ENCODE results near the gene PROK1.

The PROK1 gene

DNA sequence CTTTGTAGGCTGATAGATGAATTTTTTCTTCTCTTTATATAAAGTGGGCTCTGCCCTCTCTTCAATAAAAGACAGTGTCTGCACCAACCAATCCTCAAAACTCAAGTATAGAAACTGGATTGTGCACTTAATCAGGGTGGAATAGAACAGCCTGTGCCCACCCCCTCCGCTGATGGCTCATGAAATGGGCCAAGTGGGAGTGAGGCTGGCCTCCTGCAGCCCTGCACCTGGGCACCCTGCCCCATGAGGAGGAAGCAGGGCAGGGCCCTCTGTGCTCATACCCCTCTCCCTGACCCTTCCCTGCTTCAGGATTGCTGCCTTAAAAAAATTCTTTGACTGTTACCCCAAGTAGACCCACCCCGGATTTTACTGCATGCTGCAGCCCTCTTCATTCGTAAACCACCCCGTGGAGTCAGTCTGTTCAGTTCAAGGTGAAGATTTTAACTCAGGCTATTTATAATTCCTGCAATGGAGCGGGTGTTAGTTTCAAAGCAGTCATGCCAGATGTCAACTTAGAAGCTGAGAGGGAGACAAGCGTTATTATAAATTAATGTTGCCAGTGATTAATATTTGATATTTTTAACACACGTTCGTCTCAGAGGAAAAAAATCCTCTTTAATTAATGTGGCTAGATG, 15.8 kb downstream of the PROK1 start:
- DNase-seq, result no peak

GRCh38 chr1:110471131-110471530, 20.2 kb downstream of the PROK1 start:
- DNase-seq, result no peak

GRCh38 chr1:110472546-110472945, 21.6 kb downstream of the PROK1 start:
- DNase-seq, result no peak

DNA sequence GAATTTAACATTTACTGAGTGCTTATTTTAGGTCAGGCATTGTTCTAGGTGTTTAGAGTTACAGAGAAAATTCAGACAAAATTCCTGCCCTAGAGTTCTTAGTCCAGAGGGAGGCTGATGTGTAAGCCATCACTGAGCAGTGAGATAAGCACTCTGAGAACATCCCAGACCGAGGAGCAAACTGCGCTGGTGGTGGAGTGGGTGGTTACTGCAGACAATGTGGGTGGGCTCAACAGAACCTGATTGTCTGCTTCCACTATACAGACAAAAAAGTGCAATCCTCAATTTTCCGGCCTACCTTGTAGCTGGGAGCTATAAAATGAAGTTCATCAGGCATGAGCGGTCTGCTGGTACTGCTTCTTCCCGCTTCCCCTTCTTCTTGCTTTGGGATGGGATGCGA, 23.5 kb downstream of the PROK1 start:
- DNase-seq, result no peak

GRCh38 chr1:110475362-110476027, 24.5 kb downstream of the PROK1 start:
- no peak for DNase-seq

GRCh38 chr1:110476028-110476765, 25.2 kb downstream of the PROK1 start:
- DNase-seq, result no peak

DNA sequence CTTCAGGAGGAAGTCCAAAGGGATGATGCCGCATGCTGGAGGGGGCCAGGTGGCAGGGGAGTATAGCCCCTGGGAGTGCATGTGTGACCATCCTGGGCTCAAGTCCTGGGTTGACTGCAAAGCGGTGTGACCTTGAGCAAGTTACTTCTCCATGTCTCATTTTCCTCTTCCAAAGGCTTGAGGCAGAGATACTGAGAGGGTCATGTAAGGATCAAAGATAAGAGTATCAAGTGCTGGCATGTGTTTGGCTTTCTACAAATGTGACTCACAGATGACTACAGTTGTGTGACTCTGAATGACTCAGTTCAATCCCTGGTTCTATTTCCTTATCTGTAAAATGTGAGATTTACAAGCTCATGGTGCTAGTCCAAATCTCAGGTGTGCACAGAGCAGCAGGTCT, 26.1 kb downstream of the PROK1 start:
- no peak for DNase-seq

GRCh38 chr1:110477445-110477957, 26.6 kb downstream of the PROK1 start:
- DNase-seq, result no peak

DNA sequence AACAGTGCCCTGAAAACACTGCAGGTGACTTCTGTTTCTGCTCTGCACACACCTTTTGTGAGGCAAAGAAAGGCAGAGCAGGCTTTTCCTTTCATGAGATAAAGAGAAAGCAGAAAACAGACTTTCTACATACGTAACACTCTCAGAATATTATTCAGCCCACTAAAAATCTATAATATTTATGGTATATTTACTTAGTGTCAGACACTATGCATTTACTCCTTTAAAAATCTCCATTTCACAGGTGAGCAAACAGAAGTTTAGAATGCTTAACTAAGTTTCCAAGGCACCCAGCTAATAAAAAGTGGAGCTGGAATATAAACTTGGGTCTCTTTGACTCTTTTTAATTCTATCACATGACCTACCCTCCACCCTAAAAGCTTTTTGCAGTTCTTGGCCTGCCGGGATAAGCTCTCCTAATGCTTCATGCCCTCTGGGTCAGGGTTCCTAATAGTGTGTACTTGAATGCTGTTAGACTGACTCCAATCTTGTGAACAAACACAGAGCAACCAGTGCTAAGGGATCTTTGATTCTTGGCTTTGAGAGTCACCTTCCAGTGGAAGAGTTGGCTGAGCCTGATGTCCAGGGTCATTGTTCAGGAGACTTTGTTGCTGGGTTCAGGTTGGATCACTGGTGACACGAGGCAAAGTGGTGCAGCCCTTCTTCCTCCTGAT, 27.2 kb downstream of the PROK1 start:
- no peak for DNase-seq

DNA sequence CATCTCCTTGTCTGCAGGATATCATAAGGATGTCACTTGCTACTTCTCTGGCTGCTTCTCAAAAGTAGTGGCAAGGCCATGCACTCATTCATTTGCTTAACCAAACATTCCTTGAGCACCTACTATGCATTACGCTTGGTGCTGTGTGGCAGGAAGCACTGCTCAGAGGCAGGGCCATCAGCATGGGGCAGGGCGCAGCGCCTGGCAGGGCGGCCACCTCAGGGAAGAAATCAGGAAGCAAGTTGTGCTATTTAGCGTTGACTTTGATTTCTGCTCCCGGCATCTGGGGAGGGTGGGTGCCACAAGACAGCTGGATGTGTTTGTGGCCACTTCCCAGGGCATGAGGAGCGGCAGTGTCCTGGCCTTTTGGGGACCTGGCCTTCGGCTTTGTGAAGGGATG, 27.9 kb downstream of the PROK1 start:
- DNase-seq, result no peak

GRCh38 chr1:110480356-110481096, 29.6 kb downstream of the PROK1 start:
- no peak for DNase-seq

- no peak for DNase-seq
These were observed 31.1 kb downstream of the PROK1 start for GRCh38 chr1:110481968-110482623.

DNA sequence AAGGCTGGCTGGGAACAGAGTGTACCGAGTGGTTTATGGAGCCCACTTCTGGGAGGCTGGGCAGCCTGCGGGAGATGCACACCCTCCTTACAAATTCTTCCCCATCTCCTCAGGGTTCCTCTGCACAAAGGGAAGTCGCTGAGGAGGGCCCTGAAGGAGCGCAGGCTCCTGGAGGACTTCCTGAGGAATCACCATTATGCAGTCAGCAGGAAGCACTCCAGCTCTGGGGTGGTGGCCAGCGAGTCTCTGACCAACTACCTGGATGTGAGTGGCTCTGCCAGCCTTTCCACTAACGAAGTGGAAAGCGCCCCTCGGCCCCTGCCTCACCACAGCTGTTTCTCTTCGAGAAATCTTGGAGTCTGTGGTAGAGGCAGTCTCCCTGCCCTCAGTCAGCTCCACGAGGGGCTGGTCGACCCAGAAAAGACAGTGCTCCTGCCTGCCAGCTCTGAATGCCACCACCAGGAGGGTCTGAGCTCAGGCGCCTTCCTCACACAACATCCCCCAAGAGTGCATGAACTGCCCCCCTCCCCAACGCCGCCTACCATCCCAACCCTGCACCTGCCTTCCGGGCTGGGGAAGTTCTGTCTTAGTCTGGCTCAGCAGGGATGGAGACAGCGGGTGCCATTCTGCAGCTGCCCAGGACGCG, 31.8 kb downstream of the PROK1 start:
- no peak for DNase-seq

DNA sequence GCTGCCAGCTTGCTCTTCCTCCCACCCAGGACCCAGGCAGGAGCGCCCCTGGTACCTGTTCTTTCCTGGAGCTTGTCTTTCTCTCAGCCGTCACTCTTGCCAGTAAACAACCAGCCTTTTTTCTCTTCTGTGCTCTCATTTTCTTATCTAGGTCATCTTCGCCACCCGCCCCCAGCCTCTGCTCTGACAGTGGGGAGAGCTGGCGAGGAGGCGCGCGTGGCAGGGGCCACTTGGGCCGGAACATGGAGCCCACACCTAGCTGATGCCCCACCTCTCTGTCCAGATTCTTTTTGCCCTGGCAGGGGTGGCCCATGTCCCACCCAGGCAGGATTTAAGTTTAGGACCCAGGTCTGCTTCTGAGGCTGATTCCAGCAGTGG, 32.3 kb downstream of the PROK1 start:
- DNase-seq, result no peak

GRCh38 chr1:110484801-110485200, 33.9 kb downstream of the PROK1 start:
- DNase-seq, result no peak

GRCh38 chr1:110485725-110486124, 34.8 kb downstream of the PROK1 start:
- DNase-seq, result no peak

DNA sequence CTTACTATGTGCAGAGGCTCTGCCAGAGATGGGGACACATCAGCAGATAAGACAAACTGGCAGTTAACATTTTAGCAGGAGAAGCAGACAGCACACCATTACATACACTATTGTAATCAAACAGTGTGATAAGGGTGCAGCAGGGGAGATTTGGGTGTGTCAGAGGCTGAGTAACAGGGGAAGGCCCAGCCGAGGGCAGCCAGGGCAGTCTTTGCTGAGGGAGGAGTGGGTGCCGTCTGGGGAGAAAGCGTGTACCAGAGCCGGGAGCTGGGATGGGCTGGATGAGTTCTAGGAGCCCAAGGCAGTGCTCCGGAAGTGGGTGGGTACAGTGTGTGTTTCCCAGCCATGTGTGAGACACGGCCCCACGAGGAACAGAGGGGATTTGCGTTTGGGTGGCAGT, 36.8 kb downstream of the PROK1 start:
- no peak for DNase-seq

- no peak for DNase-seq
These were observed 37.2 kb downstream of the PROK1 start for GRCh38 chr1:110488161-110488560.

- no peak for DNase-seq
These were observed 37.9 kb downstream of the PROK1 start for GRCh38 chr1:110488867-110489266.

DNA sequence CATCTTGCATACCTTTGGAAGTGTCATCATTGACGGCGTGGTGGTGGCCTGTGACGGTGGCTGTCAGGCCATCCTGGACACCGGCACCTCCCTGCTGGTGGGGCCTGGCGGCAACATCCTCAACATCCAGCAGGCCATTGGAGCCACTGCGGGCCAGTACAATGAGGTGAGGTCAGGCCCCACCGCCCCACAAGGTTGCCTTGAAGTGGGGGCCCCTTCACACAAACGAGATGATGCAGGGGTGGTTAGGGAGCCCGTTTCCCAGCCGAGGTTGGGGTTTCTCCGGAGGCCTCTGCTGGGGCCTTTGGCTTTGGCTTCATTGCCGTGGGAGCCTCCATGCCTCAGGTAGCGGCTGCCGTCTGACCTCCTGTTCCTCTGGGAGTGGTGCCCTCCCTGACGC, 38.5 kb downstream of the PROK1 start:
- no peak for DNase-seq

- no peak for DNase-seq
These were observed 39.1 kb downstream of the PROK1 start for GRCh38 chr1:110489973-110490542.

All from NCI-H1092 treated with DMSO at 0.1 percent for 48 hours (cell line).